Measurements from ENCODE around the gene LENG1. TPM values are rescaled to one million over a fixed set of nuclear protein-coding genes. Genes with fewer than 3 reads are reported as not detected.

Gene LENG1
- total and polyA plus RNA-seq, 9 of the 15 experiments (the other 6 are each of a cell fraction or from before 2014, with no cell fraction given): 0.30 to 10.5 (median 4.7) TPM

DNA sequence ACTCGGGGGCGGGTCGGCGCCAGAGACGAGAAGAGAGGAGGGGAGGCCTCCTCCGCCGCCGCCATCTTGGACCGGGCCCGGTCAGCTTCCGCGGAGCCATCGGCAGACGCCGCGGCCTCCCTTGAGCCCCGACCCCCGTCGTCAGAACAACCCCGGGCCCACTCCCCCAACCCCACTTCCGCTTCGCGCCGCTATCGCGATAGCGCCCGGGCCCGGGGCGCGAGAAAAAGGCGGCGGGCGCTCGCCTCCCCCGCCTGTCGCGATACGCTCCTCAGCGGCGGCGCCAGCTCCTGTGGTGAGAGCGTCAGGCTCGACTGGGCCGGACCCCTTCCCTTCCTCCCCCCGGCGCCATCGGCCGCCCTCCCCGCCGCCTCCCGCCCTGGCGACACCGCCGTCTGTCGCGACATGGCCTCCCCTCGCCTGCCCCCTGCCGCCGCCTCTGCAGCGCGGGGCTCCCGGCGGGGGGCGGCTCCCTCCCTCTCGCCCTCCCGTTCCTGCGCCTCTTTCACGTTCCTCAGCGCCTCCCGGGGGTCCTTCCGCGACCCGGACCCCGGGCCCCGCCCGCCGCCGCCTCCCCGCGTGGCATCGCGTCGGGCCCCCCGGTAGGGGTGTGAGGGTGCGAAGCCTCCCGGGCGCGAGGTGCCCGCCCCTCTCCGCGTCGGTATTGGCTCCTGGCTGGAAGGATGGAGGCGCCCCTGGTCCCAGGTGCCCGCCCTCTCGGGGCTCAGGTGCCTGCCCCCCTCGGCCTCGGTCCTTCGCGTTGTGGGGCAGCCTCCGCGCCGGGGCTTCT is 21.6 kb downstream of the LENG1 start, which contains the start of gene CNOT3 (continued):
- TF ChIP-seq HLTF (IDR thresholded peaks at IDR 0.05) (0 out of 2 replicates have a peak, but pooled peaks have one; percentile 29), ESRRA (IDR thresholded peaks at IDR 0.05; ENCODE audit: borderline replicate concordance, low read depth) (no peak), MYNN (IDR thresholded peaks at IDR 0.05) (no peak), MYNN (CRISPR knock-in tag; IDR thresholded peaks at IDR 0.05) (no peak), MCM5 (IDR thresholded peaks at IDR 0.05; ENCODE audit: low read depth) (no peak), HOXB6 (CRISPR knock-in tag; IDR thresholded peaks at IDR 0.05; ENCODE audit: borderline replicate concordance) (no peak), ZNF3 (CRISPR knock-in tag; IDR thresholded peaks at IDR 0.05) (no peak), GABPA (tag; conservative IDR thresholded peaks at IDR 0.05; ENCODE audit: low read depth) (peak; percentile 11; the same call in 1 of the 2 replicates), ZNF175 (CRISPR knock-in tag; IDR thresholded peaks at IDR 0.05; ENCODE audit: low read depth) (no peak), ZNF316 (IDR thresholded peaks at IDR 0.05) (no peak), NFXL1 (CRISPR knock-in tag; IDR thresholded peaks at IDR 0.05) (no peak), KDM5B (IDR thresholded peaks at IDR 0.05; ENCODE audit: insufficient replicate concordance, low read depth, low read length) (peak; percentile 76), SAP30 (IDR thresholded peaks at IDR 0.05; ENCODE audit: borderline replicate concordance, insufficient read depth, low read depth, low read length, poor library complexity, severe bottlenecking) (no peak), DIDO1 (tag; IDR thresholded peaks at IDR 0.05; ENCODE audit: low read depth) (no peak), POLR2H (tag; IDR thresholded peaks at IDR 0.05; ENCODE audit: low read depth) (peak; percentile 66; the same call in 1 of the 2 replicates), MAFK (IDR thresholded peaks at IDR 0.05; ENCODE audit: low read length) (no peak), KLF1 (tag; IDR thresholded peaks at IDR 0.05) (no peak), U2AF1 (optimal IDR thresholded peaks at IDR 0.05; ENCODE audit: low read depth, low read length) (no peak), PHB (CRISPR knock-in tag; IDR thresholded peaks at IDR 0.05) (no peak), RUNX1 (IDR thresholded peaks at IDR 0.05; ENCODE audit: low read depth) (no peak), ZNF24 (IDR thresholded peaks at IDR 0.05) (no peak), ZBTB1 (CRISPR knock-in tag; IDR thresholded peaks at IDR 0.05; ENCODE audit: borderline replicate concordance, low read depth) (peak; percentile 35; the same call in 1 of the 2 replicates)
- TF ChIP-seq, protein P1, sequence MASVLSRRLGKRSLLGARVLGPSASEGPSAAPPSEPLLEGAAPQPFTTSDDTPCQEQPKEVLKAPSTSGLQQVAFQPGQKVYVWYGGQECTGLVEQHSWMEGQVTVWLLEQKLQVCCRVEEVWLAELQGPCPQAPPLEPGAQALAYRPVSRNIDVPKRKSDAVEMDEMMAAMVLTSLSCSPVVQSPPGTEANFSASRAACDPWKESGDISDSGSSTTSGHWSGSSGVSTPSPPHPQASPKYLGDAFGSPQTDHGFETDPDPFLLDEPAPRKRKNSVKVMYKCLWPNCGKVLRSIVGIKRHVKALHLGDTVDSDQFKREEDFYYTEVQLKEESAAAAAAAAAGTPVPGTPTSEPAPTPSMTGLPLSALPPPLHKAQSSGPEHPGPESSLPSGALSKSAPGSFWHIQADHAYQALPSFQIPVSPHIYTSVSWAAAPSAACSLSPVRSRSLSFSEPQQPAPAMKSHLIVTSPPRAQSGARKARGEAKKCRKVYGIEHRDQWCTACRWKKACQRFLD (CRISPR knock-in tag; IDR thresholded peaks at IDR 0.05): no peak
- TF ChIP-seq, protein P2, sequence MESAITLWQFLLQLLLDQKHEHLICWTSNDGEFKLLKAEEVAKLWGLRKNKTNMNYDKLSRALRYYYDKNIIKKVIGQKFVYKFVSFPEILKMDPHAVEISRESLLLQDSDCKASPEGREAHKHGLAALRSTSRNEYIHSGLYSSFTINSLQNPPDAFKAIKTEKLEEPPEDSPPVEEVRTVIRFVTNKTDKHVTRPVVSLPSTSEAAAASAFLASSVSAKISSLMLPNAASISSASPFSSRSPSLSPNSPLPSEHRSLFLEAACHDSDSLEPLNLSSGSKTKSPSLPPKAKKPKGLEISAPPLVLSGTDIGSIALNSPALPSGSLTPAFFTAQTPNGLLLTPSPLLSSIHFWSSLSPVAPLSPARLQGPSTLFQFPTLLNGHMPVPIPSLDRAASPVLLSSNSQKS (CRISPR knock-in tag; IDR thresholded peaks at IDR 0.05): no peak
- TF ChIP-seq, protein P3, sequence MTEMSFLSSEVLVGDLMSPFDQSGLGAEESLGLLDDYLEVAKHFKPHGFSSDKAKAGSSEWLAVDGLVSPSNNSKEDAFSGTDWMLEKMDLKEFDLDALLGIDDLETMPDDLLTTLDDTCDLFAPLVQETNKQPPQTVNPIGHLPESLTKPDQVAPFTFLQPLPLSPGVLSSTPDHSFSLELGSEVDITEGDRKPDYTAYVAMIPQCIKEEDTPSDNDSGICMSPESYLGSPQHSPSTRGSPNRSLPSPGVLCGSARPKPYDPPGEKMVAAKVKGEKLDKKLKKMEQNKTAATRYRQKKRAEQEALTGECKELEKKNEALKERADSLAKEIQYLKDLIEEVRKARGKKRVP (CRISPR knock-in tag; IDR thresholded peaks at IDR 0.05): no peak
- TF ChIP-seq, protein P4, sequence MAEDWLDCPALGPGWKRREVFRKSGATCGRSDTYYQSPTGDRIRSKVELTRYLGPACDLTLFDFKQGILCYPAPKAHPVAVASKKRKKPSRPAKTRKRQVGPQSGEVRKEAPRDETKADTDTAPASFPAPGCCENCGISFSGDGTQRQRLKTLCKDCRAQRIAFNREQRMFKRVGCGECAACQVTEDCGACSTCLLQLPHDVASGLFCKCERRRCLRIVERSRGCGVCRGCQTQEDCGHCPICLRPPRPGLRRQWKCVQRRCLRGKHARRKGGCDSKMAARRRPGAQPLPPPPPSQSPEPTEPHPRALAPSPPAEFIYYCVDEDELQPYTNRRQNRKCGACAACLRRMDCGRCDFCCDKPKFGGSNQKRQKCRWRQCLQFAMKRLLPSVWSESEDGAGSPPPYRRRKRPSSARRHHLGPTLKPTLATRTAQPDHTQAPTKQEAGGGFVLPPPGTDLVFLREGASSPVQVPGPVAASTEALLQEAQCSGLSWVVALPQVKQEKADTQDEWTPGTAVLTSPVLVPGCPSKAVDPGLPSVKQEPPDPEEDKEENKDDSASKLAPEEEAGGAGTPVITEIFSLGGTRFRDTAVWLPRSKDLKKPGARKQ (CRISPR knock-in tag; IDR thresholded peaks at IDR 0.05): no peak

Data from K562 (cell line).